Testis (tissue), 3 donors: ENCODE results near the gene CHD1. TPM values are rescaled to one million over a fixed set of nuclear protein-coding genes. Genes with fewer than 3 reads are reported as not detected.
"Not testable (repeated sequence)": the region's sequence is repeated elsewhere in the genome, so short reads cannot be mapped to it uniquely, and the experiment has no call there.

ENCODE experiments used
- DNase-seq: peaks from one replicate; pipeline ENCODE4 v3.0.0-alpha.2; 2019
- H3K27ac ChIP-seq, 2 donors: fragments of 200-600 bp; sonication (generic); one replicate each; pipeline ENCODE4 v1.5.1; 2019
- H3K27me3 ChIP-seq: fragments of 200-600 bp; sonication (generic); one replicate; pipeline ENCODE4 v1.5.1; 2019
- H3K36me3 ChIP-seq: fragments of 200-600 bp; sonication (generic); one replicate; pipeline ENCODE4 v1.5.1; 2017; ENCODE audit warnings: low read depth; ENCODE audit errors: missing control alignments
- H3K4me1 ChIP-seq: fragments of 200-600 bp; sonication (generic); one replicate; pipeline ENCODE4 v1.5.1; 2019
- H3K4me3 ChIP-seq, 2 donors: fragments of 200-600 bp; sonication (generic); one replicate each; pipeline ENCODE4 v1.5.1; 2017 to 2019
- H3K9me3 ChIP-seq: fragments of 200-600 bp; sonication (generic); one replicate; pipeline ENCODE4 v1.5.1; 2017
- CTCF ChIP-seq, 3 experiments: fragments of 450-650 bp in 2 of 3; fragments of 200-600 bp in 1 of 3; sonication (generic) in 1 of 3; IDR thresholded peaks; one replicate each; pipeline ENCODE4 v1.5.1; 2016 to 2019; ENCODE audit warnings: antibody characterized with exemption in 3 of 3, mild to moderate bottlenecking in 2 of 3, moderate library complexity in 1 of 3
- POLR2A ChIP-seq: fragments of 450-650 bp; IDR thresholded peaks from one replicate; pipeline ENCODE4 v1.6.1; 2017; ENCODE audit warnings: antibody characterized with exemption, mild to moderate bottlenecking, moderate library complexity
- WGBS, 2 donors: methylation state at CpG; one replicate each; pipeline ENCODE4 v1.1.5; 2018; 5-methylcytosine and 5-hydroxymethylcytosine counted together
- intact Hi-C: fragments of 100-400 bp; cut with DNase I; formaldehyde crosslinking; loops from one replicate; pipeline ENCODE4 v1.15.1; 2023; ENCODE audit warnings: low total_unique reads
- polyA plus RNA-seq: library from polyadenylated mRNA; stranded (reverse); fragments of 350-450 nt; fragmentation: Illumina TruSeq; extraction: RNeasy Lipid Tissue Mini Kit (QIAGEN cat#74804); gene quantifications from one replicate; pipeline ENCODE4 v1.2.3, GENCODE V29; 2014; ENCODE audit warnings: low read depth, low replicate concordance; ENCODE audit not compliant: insufficient read depth
- total RNA-seq, 2 donors: library from RNA; depleted of rRNA; stranded (reverse); fragments of >200 nt; gene quantifications; one replicate each; pipeline ENCODE4 v1.2.3, GENCODE V29; 2016

CHD1 gene
- total and polyA plus RNA-seq, 3 donors from 2014 or later, result 23.7 to 117 (median 104) TPM

GRCh38 chr5:98963019-98963418, 34.2 kb upstream of the CHD1 start:
- 75 to 77% methylated on average over 3 of the region's 3 CpGs for WGBS, 2 donors
- no peaks in the 10 kb centered on the region for H3K27me3 ChIP-seq
- H3K9me3 ChIP-seq, result no peaks in the 10 kb centered on the region
- H3K36me3 ChIP-seq, result no peaks in the 10 kb centered on the region
- no peak for DNase-seq
- H3K4me3 ChIP-seq, result no peak overlapping the region
- no peaks in the 10 kb centered on the region for H3K4me1 ChIP-seq
- no peak overlapping the region for H3K27ac ChIP-seq
- no peak for TF ChIP-seq CTCF (IDR thresholded peaks at IDR 0.05)
- no peak for TF ChIP-seq POLR2A
- intact Hi-C loops, result no loop called here

DNA sequence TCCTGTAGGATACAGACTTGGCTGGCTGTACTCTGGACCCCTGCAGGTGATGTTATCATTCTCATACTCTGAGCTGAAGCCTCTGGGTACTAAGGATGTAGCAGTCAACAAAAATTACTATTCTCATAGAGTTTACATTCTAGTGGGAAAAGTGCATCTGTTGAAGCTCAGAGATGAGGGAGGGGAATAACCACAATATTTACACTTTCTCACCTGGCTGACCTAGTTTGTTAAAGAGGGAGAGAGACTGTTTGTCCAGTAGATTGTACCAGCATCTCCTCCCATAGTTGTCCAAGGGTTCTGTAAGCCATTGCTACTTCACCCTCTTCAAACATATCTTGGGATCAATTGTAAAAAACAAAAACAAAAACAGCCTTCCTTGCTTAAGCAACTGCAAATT, 33.8 kb upstream of the CHD1 start:
- no peak for DNase-seq
- H3K27ac ChIP-seq, result no peak overlapping the region
- intact Hi-C loops, result no loop called here

GRCh38 chr5:98961665-98962344, 33.0 kb upstream of the CHD1 start:
- Histone ChIP-seq H3K4me3 (no peak overlapping the region), H3K36me3 (no peaks in the 10 kb centered on the region), H3K9me3 (no peaks in the 10 kb centered on the region), H3K27me3 (no peaks in the 10 kb centered on the region), H3K27ac (no peak overlapping the region), H3K4me1 (no peaks in the 10 kb centered on the region)
- no peak for DNase-seq
- intact Hi-C loops, result no loop called here
- TF ChIP-seq CTCF (IDR thresholded peaks at IDR 0.05), result no peak
- TF ChIP-seq POLR2A, result no peak
- WGBS, 2 donors, result 87 to 95% methylated on average over 3 of the region's 3 CpGs

More for the DNA sequence above, 33.8 kb upstream of the CHD1 start:
- no peaks in the 10 kb centered on the region for H3K4me1 ChIP-seq
- H3K36me3 ChIP-seq, result no peaks in the 10 kb centered on the region
- no peak overlapping the region for H3K4me3 ChIP-seq
- TF ChIP-seq POLR2A (no peak), CTCF (IDR thresholded peaks at IDR 0.05) (no peak)
- H3K9me3 ChIP-seq, result no peaks in the 10 kb centered on the region
- no peaks in the 10 kb centered on the region for H3K27me3 ChIP-seq

- Histone ChIP-seq H3K27ac (no peak overlapping the region), H3K4me3 (no peak overlapping the region), H3K4me1 (no peaks in the 10 kb centered on the region), H3K9me3 (no peaks in the 10 kb centered on the region), H3K27me3 (no peaks in the 10 kb centered on the region), H3K36me3 (no peaks in the 10 kb centered on the region)
- no peak for TF ChIP-seq POLR2A
- no peak for TF ChIP-seq CTCF (IDR thresholded peaks at IDR 0.05)
- intact Hi-C loops, result no loop called here
- DNase-seq, result no peak
- 82 to 85% methylated on average over 2 of the region's 2 CpGs for WGBS, 2 donors
Observed at GRCh38 chr5:98957307-98957706, 28.5 kb upstream of the CHD1 start.

GRCh38 chr5:98955888-98956287, 27.1 kb upstream of the CHD1 start:
- DNase-seq, H3K27me3 ChIP-seq, H3K4me3 ChIP-seq, intact Hi-C loops, H3K4me1 ChIP-seq, H3K9me3 ChIP-seq, H3K27ac ChIP-seq, H3K36me3 ChIP-seq: not testable (repeated sequence)
- WGBS, 2 donors, result 95 to 100% methylated on average over 2 to 3 of the region's 3 CpGs

DNA sequence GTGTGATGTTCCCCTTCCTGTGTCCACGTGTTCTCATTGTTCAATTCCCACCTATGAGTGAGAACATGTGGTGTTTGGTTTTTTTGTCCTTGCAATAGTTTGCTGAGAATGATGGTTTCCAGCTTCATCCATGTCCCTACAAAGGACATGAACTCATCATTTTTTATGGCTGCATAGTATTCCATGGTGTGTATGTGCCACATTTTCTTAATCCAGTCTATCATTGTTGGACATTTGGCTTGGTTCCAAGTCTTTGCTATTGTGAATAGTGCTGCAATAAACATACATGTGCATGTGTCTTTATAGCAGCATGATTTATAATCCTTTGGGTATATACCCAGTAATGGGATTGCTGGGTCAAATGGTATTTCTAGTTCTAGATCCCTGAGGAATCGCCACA, 26.7 kb upstream of the CHD1 start:
- H3K27ac ChIP-seq, intact Hi-C loops, H3K4me1 ChIP-seq, H3K9me3 ChIP-seq, H3K4me3 ChIP-seq, H3K27me3 ChIP-seq, H3K36me3 ChIP-seq, DNase-seq: not testable (repeated sequence)
- 82 to 83% methylated on average over 1 to 2 of the region's 2 CpGs for WGBS, 2 donors
